HPDE6-E6E7 (cell line): ENCODE data around the gene SLC39A11.
"Not testable (repeated sequence)": the region's sequence is repeated elsewhere in the genome, so short reads cannot be mapped to it uniquely, and the experiment has no call there.

Experiments
- DNase-seq: peaks from one replicate; pipeline ENCODE4 v3.0.0; 2011; ENCODE audit warnings: missing footprints; ENCODE audit errors: extremely low spot score

Gene SLC39A11

DNA sequence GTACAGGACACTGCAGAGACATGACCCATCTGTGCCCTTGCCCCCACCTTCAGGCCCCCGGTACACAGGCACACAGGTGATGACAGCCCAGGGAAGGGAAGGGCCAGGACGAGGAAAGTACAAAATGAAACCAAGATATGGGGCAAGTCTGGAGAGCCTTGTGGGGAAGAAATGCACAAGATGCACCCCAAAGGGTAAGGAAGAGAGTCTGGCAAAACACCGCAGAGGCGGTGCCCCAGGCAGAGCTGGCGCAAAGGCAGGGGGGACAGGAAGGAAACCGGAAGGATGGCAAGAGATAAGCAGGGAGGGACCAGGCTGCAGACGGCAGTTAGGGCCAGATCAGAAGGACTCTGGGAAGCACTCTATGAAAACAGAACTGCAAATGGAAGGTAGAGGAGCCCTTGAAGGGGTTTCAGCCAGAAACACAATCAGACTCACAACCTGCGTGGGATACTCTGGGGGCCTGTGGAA, 81.4 kb downstream of the SLC39A11 start:
- no peak for DNase-seq

DNA sequence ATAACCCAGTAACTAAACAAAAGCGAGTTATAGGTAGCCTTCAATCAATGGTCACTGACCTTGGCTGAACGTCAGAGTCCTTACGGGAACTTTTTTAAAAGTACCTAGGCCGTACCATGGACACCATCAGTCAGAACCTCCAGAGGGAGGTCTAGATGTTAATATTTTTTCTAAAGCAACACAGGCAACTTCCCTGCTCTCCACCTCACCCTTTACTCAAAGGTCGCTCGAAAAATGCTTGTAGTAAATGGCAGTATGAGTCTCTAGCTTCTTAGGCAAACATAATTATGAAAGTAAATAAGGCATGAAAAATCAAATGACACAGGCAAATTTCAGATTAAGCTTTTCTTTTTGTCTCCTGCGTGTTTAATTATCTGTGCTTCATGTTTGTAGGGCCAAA, 82.1 kb downstream of the SLC39A11 start:
- DNase-seq = no peak

DNA sequence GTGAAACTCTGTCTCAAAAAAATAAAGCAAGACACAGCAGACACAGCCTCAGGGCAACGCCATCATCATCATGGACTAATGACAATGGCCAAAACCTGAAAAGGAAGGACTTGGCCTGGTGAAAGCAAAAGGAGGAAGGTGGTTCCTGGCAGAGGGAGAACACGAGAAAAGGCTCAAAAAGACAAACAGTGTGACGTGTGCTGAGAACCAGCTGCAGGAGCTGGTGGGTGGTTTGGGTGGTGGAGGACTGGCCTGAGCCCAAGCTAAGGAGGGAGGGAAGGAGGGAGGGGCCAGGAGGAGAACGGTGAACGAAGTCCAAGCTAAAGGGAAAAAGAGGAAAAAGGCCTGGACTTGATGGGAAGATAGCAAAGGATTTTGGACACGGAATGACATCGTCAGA, 85.1 kb downstream of the SLC39A11 start:
- no peak for DNase-seq

DNA sequence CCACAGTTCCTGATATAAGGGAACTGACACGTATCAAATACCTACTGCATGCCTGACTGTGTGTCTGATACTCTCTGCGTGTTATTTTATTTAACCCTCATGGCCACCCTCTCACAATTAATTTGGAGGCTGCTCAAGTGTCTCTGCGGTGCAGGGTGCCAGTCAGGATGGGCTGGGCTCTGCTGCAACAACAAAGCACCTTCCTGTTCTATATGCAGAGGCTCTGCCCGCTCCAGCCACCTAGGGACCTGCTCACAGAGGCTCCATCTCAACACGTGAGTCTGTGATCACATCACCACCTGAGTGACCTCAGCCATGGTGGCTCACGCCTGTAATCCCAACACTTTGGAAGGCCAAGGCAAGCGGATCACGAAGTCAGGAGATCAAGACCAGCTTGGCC, 87.1 kb downstream of the SLC39A11 start:
- no peak for DNase-seq

DNA sequence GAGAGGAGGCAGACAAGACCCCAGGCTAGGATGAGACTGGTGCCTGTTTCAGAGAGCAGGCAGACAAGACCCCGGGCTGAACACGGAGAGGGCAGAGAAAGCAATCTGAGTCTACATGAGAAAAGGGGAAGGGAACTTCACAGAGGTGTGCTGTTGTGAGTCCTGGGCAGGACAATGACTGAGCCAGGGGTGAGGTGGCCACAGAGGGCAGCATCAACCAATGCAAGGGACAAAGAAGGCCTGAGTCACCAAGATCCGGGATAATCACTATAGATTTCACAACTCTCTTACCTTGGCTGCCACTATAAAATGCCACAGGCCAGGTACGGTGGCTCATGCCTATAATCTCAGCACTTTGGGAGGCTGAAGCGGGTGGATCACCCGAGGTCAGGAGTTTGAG, 89.0 kb downstream of the SLC39A11 start:
- DNase-seq = peak; percentile 44

DNA sequence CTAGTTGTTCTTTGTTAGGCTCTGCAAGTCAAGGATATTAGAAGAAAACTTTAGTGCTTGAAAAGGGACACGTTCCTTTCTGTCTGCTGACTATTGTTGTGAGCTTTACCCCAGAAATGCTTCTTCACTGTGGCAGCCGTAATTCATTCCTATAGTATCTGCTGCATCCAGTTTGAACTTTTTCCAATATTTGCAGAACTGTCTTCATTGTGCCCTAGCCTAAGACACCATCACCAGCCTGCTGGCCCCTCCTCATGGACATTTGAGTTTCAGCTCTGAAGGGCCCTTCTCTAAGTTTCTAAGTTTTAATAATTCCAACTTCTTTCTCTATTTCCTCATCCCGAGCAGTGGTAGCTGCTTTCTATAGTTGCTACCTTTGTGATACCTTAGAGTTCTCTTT, 91.7 kb downstream of the SLC39A11 start:
- DNase-seq = no peak

DNA sequence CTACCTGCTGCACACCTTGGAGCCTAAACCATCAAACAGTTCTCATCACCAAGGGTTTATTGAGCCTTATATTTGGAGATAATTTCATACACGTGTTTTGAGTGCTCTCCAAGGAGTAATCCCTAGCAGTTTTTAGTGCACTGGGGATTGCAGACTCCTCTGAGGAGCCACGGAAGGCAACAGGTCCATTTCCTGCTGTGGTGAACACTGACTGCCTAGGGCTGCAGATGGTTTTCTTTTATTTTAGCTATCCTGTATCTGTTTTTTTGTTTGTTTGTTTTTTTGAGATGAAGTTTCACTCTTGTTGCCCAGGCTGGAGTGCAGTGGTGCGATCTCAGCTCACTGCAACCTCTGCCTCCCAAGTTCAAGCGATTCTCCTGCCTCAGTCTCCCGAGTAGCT, 93.0 kb downstream of the SLC39A11 start:
- not testable (repeated sequence) for DNase-seq

DNA sequence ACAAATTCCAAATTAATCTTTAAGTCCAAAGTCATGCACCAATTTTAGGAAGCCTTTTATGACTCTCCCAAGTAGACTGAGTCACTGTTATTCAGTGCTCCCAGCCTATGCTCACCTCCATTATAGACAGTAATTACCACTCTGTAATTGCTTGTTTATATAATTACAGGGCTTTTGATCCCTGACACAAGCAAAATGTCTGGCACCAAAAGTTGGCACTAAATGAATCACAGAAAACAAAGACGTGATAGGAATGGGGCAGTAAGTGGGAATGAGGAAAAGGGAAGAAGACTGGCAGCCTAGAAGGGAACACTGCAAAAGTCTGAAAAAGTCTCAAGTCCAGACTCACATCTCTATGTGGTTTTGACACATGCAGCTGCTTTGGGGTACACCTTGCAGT, 94.1 kb downstream of the SLC39A11 start:
- DNase-seq = no peak

DNA sequence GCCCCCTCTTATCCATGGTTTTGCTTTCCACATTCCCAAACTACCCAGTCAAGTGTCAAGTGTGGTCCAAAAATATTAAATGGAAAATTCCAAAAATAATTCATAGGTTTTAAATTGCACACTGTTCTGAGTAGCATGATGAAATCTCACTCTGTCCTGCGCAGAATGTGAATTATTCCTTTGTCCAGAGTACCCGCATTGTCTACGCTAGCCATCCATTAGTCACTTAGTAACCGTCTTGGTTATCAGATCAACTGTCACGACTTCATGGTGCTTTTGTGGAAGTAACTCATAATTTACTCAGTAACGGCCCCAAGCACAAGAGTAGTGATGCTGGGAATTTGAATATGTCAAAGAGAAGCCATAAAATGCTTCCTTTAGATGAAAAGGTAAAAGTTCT, 94.9 kb downstream of the SLC39A11 start:
- DNase-seq = no peak

DNA sequence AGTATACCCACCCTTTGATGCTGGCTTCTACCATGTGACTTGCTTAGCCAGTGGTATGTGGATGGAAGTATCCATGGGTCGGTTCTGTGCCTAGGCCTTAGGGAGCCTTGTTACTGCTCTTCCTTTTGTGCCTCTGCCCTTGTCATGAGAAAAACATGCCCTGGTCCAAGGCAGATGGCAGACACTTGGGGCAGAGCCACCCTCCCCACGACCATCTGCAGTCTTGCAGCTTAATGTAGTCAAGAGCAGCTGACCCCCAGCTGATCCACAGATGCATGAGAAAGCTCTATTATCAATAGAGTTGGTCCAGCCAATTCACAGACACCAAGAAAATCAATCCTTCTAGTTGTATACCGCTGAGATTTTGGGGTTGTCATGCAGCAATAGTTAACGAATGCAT, 95.7 kb downstream of the SLC39A11 start:
- DNase-seq = no peak

DNA sequence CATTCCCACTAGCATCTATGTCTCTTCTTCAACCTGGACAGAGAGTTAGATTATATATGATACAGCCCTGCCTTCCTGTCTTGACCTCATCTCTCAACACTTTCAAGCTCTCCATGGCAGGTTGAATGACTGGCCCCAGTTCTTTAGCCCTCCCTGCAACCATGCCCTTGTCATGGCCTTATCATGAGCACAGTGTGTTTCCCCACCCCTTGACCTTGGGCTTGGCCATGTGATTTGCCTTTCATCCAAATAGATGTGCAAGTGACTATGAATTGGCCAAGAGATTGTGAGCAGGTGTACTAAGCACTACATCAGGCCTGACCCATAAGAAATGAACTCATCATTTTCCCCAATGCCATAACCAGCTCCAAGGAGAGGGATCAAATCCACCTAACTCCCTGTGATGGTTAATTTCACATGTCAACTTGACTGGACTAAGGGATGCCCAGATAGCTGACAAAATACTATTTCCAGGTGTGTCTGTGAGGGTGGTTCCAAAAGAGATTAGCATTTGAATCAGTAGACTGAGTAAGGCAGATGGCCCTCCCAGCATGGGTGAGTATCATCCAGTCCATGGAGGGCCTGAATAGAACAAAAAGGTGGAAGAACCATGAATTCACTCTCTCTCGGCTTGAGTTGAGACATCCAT, 97.4 kb downstream of the SLC39A11 start:
- DNase-seq = no peak

DNA sequence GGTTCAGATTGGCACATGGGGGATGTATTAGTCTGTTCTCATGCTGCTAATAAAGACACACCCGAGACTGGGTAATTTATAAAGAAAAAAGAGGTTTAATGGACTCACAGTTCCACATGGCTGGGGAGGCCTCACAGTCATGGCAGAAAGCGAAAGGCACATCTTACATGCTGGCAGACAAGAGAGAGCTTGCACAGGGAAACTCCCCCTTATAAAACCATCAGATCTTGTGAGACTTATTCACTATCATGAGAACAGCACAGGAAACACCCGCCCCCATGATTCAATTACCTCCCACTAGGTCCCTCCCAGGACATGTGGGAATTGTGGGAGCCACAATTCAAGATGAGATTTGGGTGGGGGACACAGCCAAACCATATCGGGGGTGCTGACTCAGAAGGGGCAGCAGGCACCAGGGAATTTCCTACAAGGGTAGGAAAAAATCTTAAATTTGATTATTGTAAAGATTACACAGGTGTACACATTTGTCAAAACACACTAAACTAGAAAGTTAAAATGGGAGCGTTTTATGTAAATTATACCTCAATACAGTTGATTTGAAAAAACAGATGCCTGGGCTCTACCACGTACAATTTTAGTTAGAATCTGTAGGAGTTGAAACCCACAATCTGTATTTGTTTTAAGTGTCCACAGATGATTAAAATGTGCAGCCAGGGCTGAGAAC, 99.6 kb downstream of the SLC39A11 start:
- DNase-seq = not testable (repeated sequence)

DNA sequence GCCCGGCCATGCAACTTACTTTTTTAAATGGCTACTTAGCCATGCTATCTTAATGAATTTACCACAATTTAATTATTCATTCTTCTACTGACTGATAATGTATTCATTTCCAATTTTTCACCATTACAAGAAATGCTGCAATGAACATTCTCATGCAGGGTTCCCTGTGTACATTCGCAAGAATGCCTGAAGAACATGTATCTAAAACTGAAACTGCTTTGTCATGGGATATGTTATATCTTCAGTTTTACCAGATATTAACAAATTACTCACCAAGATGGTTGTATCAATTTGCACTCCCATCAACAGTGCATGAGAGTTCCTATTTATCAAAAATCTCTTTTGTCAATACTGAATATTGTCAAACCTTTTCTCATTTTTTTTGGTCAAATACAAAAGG, 100.8 kb downstream of the SLC39A11 start:
- no peak for DNase-seq

DNA sequence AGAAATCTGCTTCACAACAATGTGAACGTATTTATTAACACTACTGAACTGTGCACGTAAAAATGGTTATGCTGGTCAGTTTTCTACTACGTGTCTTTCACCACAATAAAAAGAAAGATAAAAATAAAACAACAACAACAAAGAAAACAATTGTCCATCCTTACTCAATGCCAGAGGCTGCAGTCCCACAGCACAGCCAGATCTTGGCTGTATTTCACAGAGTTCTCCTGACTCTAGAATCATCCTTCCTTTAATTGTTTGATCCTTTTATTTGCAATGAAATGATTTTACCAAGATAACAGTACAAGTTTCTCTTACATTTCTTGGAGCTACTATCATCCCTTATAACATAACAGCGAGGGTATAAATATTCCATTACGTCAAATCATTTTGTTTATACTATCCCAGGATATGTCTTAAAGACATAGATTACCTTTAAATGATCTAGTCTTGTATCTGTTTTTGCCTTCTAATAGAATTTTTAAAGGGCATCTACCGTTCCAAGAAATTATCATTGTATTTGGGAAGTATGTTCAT, 103.3 kb downstream of the SLC39A11 start:
- DNase-seq = no peak

DNA sequence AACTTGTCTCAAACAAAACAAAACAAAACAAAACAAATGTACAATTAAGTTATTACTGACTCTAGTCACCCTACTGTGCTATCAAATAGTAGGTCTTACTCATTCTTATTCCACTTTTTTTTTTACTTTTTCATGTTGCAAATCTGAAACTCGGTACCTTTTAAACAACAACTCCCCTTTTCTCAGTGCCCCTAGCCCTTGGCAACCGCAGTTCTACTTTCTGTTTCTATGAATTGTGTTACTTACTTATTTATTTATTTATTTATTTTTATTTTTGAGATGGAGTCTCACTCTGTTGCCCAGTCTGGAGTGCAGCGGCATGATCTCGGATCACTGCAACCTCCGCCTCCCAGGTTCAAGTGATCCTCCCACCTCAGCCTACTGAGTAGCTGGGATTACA, 104.0 kb downstream of the SLC39A11 start:
- DNase-seq = no peak

DNA sequence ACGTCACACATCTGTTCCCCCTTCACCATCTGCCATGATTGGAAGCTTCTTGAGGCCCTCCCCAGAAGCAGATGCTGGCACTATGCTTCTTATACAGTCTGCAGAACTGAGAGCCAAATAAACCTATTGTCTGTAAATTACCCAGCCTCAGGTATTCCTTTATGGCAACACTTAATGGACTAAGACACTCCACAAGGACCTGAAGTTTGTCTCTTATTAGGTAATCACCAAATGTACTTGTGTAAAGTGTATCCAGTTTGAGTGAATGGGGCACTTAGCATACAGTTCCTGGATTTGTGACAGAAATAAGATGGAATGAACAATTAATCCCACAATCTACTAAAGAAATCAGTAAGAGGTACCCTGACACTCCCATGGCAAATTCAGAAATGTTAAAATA, 105.3 kb downstream of the SLC39A11 start:
- no peak for DNase-seq

DNA sequence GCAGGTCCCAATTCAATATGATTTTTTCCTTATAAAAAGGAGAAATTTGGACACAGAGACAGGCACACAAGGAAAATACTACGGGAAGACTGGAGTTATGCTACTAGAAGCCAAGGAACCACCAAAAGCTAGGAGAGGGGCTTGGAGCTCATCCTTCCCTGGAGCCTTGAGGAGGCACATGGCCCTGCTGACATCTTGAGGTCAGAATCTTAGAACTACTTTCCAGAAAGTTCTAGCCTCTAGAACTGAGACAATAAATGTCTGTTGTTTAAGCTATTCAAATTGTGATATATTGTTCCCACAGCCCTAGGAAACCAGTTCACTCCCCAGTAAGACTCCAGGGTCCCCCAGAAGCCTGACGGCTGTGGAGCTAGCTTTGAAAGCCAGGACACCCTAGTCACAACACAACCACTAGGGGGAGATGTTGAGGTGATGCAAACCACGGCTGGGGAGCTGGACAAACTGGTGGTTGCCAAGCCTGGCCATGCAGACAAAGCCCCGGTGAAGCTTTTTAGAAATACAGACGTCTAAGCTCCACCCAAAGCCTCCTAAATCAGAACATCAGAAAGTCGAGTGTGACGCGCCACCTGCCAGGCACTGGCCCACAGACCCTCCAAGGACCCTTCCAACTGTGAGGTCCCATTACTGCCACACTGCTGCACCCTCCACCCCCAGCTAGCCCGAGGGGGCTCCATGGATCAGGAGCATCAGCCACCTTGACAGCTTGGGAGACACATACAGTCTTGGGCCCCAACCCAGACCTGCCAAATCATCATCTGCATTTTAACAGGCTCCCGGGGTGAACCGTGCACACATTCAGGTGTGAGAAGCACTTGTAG, 106.4 kb downstream of the SLC39A11 start:
- DNase-seq = peak; percentile 76

DNA sequence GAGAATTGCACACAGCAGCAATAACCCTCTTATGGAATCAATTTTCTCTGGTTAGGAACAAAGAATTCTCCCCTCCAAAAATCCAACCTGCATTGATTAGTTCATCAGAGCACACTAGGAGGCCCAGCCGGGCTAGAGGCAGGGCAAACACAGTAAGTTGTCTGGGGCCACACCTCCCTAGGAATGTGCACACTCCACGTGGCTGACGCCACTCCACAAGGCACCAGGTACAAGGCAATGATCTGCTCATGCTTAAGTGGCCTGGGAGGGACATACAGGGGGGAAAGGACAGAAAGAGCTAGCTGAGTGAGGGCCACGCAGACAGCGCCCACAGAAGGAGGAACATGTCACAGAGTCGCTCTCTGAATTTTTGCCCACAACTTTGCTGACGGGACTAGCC, 107.6 kb downstream of the SLC39A11 start:
- peak; percentile 32 for DNase-seq

DNA sequence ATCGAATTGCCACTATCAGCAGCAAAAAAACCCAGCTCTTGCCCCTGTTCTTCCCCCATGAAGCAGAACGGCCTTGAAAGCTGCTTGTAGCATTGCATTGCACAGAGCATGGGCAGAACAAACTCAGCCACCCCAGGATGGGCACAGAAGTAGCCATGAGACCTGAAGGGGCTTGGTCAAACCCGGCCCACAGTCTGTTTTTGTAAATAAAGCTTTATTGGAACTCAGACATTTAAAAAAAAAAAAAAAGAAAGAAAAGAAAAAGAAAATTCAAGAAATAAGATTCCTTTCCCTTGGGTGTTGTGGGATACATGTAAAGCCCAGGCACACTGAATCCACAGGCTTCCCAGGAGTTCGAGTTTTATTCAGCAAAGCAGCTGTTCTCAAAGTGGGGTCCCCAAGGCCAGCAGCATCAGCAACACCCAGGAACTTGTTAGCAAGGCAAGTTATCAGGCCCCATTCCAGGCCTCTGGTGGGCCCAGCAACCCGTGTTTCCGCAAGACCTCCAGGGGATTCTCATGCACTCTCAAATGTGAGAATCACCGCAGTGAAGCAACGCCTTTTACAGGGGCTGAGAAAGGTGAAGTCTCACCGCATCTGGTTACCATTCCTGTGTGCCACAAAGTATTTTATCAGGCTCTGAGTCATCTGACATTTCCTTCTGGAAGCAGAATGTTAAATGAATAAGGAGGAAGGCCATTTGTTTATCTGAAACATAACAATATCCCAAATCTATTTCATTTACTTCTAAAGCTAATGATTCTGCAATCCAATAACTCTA, 108.2 kb downstream of the SLC39A11 start:
- DNase-seq = peak; percentile 75

DNA sequence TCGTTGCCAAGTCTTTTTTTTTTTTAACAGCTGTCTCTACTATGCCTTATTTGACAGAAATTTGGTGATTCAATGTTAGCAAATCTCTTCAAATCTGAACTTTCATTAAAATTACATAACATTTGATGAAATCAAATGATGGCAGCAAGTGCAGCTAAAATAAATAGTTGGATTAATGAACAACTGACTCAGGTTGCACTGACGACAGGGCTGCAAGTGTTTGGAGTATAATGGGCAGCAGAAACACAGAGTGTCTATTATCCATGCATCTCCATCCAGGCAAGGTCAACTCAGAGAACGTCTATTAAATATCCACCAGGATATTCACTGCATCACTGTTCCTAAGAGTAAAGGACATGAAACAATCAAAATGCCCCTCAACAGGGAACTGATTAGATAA, 109.8 kb downstream of the SLC39A11 start:
- no peak for DNase-seq

DNA sequence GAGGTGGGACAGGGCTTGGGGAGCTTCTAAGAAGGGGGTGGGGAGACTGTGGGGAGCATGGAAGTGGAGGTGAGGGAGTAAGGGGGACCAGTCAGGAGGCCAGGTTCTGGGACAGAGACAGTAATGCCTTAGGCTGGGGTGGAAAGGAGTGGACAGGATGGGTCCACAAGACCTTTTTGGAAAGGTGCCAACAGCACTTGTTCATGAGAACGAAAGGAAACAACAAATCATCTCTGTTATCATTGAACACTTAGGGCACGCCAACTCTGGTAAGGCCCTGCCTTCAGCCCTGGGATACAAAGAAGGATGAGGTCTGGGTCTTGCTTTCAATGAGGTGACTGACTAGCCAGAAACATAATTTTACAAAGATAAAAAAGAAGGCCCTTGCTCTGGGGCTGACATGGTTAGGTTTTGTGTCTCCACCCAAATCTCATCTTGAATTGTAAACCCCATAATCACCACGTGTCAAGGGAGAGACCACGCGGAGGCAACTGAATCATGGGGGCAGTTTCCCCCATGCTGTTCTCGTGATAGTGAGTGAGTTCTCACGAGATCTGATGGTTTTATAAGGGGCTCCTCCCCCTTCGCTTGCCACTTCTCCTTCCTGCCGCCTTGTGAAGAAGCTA, 113.8 kb downstream of the SLC39A11 start:
- no peak for DNase-seq
